Loucy (cell line): ENCODE results near the gene INSYN2A.

Experiments used
- CTCF ChIP-seq: fragments of 200-600 bp; sonication (generic); conservative IDR thresholded peaks from 2 replicates; pipeline ENCODE4 v1.5.1; 2014; ENCODE audit warnings: mild to moderate bottlenecking, antibody characterized with exemption, low read length
- EZH2phosphoT487 ChIP-seq: fragments of 200-600 bp; IDR thresholded peaks from 2 replicates; pipeline ENCODE4 v1.6.1; 2018; ENCODE audit warnings: antibody characterized with exemption, mild to moderate bottlenecking, moderate library complexity, borderline replicate concordance

GRCh38 chr10:127162841-127163240 lies 33.5 kb downstream of the INSYN2A start:
- TF ChIP-seq EZH2phosphoT487 (no peak), CTCF (no peak)
